Measurements from ENCODE around the gene PACS2. TPM values are rescaled to one million over a fixed set of nuclear protein-coding genes. Genes with fewer than 3 reads are reported as not detected.

Gene PACS2
- total and polyA plus RNA-seq, 4 donors: 5.1 to 21.9 (median 9.8) TPM

DNA sequence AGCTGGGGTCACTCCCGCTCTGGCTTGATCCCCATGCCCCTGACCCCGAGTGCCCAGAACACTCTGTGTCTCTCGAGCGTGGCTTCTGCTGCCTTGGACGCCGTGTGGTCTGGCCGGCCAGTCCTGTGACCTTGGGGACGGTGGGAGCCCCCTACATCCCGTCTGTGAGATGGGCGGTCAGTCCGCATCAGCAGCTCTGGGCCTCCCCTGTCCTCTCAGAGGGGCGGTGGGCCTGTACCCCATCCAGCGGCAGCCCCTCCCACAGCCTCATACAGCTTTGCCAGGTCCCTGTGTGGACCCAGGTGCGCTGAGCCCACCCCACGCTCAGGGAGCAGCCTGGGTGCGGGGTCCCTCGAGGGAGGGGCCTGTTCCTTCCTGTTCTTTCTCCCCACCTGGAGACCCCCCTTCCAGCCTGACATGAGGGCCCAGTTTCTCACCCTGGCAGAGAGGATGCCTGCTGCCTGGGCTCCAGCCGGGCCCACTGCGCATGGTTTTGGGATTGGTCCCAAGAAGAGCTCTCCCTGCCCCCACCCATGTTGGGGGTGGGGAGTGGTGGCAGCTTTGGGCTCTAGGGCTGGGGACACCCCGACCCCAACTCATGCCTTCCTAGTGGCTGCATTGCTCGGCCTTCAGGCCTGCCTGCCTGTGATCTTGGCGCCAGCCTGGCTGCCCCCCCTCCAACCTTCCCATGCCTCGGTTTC lies 106.6 kb downstream of the PACS2 start:
- 55% methylated on average over 23 of the region's 23 CpGs for WGBS
- Histone ChIP-seq H3K9ac (ENCODE audit: low read depth in 1 of 2, low read length in 2 of 2) (no peak overlapping the region), H3K27ac (ENCODE audit: low read depth in 1 of 2, low read length in 2 of 2) (peak overlapping the region in 1 of 2 donors; percentile 56), H3K27me3 (ENCODE audit: control insufficient read depth in 4 of 4, insufficient read depth in 4 of 4, low read length in 3 of 4) (no peaks in the 10 kb centered on the region), H3K9me3 (ENCODE audit: control insufficient read depth in 4 of 4, low read length in 3 of 4) (no peaks in the 10 kb centered on the region), H3K4me3 (ENCODE audit: low read depth in 1 of 3, low read length in 3 of 3) (peak overlapping the region; percentile 35 to 95 (median 67)), H3K36me3 (ENCODE audit: control insufficient read depth in 4 of 4, insufficient read depth in 3 of 4, low read depth in 1 of 4, low read length in 3 of 4) (peaks cover 0 to 4% (median 0%) of the 10 kb centered on the region in 4 donors), H3K4me1 (ENCODE audit: control insufficient read depth in 4 of 4, insufficient read depth in 4 of 4, low read length in 3 of 4) (peaks cover 16 to 37% (median 24%) of the 10 kb centered on the region in 4 donors)
- DNase-seq (ENCODE audit: low spot score): no peak
- TF ChIP-seq ATF3 (IDR thresholded peaks at IDR 0.05) (no peak), JUND (IDR thresholded peaks at IDR 0.05) (no peak), NR2F2 (IDR thresholded peaks at IDR 0.05) (no peak), FOXA2 (IDR thresholded peaks at IDR 0.05) (no peak), RAD21 (IDR thresholded peaks at IDR 0.05) (no peak), TAF1 (conservative IDR thresholded peaks at IDR 0.05) (no peak), EGR1 (IDR thresholded peaks at IDR 0.05; ENCODE audit: low read depth in 2 of 2) (no peak), FOXA1 (IDR thresholded peaks at IDR 0.05) (no peak), RXRA (IDR thresholded peaks at IDR 0.05) (no peak), CTCF (IDR thresholded peaks at IDR 0.05; ENCODE audit: low read depth, low read length, missing input control) (no peak), HNF4G (IDR thresholded peaks at IDR 0.05) (no peak)
- TF ChIP-seq, protein P1, sequence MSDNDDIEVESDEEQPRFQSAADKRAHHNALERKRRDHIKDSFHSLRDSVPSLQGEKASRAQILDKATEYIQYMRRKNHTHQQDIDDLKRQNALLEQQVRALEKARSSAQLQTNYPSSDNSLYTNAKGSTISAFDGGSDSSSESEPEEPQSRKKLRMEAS (IDR thresholded peaks at IDR 0.05): no peak

DNA sequence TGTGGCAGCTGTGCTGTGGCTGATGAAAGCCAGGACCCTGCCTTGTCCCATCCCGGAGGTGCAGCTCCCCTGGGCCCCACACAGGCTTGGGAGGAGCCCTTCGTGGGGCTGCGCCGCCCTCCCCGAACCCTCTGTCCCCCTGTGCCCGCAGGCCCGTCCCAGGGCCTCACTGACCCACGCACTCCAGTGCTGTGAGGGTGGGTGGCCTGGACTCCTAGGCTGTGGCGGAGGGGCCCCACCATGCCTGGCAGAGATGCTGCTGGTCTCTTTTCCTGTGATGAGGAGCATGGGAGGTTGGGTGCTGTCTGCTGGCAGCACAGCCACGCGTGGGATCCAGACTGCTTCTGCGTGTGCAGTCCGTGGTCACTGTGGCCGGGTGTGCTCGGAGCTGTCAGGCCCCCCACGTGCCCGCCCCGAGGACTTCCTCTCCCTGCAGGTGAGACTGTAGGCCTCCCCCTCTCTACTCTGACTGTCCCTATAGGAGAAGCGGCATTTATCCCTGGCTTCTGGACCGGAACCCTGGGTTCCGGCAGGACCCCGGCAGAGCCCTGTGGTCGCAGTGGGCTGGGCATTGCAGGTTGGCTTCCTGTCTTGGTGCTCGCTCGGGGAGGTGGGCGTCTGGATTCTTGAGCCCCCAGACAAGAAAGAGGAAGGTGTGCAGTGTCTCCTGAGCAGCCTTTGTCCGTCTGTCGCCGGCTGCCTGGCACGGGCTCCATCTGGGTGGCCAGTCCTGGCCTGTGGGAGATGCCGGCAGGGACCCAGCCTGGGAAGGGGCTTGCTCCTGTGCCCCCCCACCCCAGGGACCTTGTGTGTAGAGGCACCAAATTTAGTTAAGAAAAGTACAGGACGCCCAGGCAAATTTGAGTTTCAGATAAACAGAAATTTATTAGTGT lies 107.4 kb downstream of the PACS2 start:
- no peak for DNase-seq (ENCODE audit: low spot score)
- Histone ChIP-seq H3K4me1 (ENCODE audit: control insufficient read depth in 4 of 4, insufficient read depth in 4 of 4, low read length in 3 of 4) (peaks cover 16 to 37% (median 24%) of the 10 kb centered on the region in 4 donors), H3K27ac (ENCODE audit: low read depth in 1 of 2, low read length in 2 of 2) (peak overlapping the region in 1 of 2 donors; percentile 25)
- no peak for TF ChIP-seq RAD21 (IDR thresholded peaks at IDR 0.05)
- no peak for TF ChIP-seq JUND (IDR thresholded peaks at IDR 0.05)
- TF ChIP-seq SP1 (IDR thresholded peaks at IDR 0.05): no peak
- no peak for TF ChIP-seq CTCF (IDR thresholded peaks at IDR 0.05; ENCODE audit: low read depth, low read length, missing input control)
- no peak for TF ChIP-seq FOXA1 (IDR thresholded peaks at IDR 0.05)
- no peak for TF ChIP-seq ATF3 (IDR thresholded peaks at IDR 0.05)
- no peak for TF ChIP-seq HNF4A (conservative IDR thresholded peaks at IDR 0.05)
- TF ChIP-seq FOXA2 (IDR thresholded peaks at IDR 0.05): no peak
- TF ChIP-seq HNF4G (IDR thresholded peaks at IDR 0.05): no peak
- TF ChIP-seq TAF1 (conservative IDR thresholded peaks at IDR 0.05): no peak
- no peak for TF ChIP-seq RXRA (IDR thresholded peaks at IDR 0.05)
- no peak for TF ChIP-seq EGR1 (IDR thresholded peaks at IDR 0.05; ENCODE audit: low read depth in 2 of 2)
- TF ChIP-seq REST (IDR thresholded peaks at IDR 0.05): no peak
- TF ChIP-seq, protein P1 (IDR thresholded peaks at IDR 0.05): no peak
- no peak for TF ChIP-seq NR2F2 (IDR thresholded peaks at IDR 0.05)
- TF ChIP-seq, protein P2, sequence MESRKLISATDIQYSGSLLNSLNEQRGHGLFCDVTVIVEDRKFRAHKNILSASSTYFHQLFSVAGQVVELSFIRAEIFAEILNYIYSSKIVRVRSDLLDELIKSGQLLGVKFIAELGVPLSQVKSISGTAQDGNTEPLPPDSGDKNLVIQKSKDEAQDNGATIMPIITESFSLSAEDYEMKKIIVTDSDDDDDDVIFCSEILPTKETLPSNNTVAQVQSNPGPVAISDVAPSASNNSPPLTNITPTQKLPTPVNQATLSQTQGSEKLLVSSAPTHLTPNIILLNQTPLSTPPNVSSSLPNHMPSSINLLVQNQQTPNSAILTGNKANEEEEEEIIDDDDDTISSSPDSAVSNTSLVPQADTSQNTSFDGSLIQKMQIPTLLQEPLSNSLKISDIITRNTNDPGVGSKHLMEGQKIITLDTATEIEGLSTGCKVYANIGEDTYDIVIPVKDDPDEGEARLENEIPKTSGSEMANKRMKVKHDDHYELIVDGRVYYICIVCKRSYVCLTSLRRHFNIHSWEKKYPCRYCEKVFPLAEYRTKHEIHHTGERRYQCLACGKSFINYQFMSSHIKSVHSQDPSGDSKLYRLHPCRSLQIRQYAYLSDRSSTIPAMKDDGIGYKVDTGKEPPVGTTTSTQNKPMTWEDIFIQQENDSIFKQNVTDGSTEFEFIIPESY (IDR thresholded peaks at IDR 0.05): no peak
- TF ChIP-seq GABPA (IDR thresholded peaks at IDR 0.05 in 1 of 2, conservative IDR thresholded peaks at IDR 0.05 in 1 of 2): no peak

More for the DNA sequence above, 107.4 kb downstream of the PACS2 start:
- H3K36me3 ChIP-seq (ENCODE audit: control insufficient read depth in 4 of 4, insufficient read depth in 3 of 4, low read depth in 1 of 4, low read length in 3 of 4): peaks cover 0 to 5% (median 2%) of the 10 kb centered on the region in 4 donors
- H3K27me3 ChIP-seq (ENCODE audit: control insufficient read depth in 4 of 4, insufficient read depth in 4 of 4, low read length in 3 of 4): no peaks in the 10 kb centered on the region
- 85% methylated on average over 32 of the region's 32 CpGs for WGBS
- no peak overlapping the region for H3K9ac ChIP-seq (ENCODE audit: low read depth in 1 of 2, low read length in 2 of 2)
- H3K4me3 ChIP-seq (ENCODE audit: low read depth in 1 of 3, low read length in 3 of 3): no peak overlapping the region
- no peaks in the 10 kb centered on the region for H3K9me3 ChIP-seq (ENCODE audit: control insufficient read depth in 4 of 4, low read length in 3 of 4)
